GM12874 (cell line): Measurements from ENCODE around the gene RPUSD1.
A peak's percentile ranks its signal among the peaks of the same experiment; 100 is the strongest.

Experiments used
- TF ChIP-seq, protein P1 (sequence below): IDR thresholded peaks from 2 replicates; pipeline ENCODE4 v1.5.1; 2011; ENCODE audit warnings: low read depth, mild to moderate bottlenecking, control low read depth, low read length, moderate library complexity; ENCODE audit not compliant: insufficient read depth

The RPUSD1 gene

DNA sequence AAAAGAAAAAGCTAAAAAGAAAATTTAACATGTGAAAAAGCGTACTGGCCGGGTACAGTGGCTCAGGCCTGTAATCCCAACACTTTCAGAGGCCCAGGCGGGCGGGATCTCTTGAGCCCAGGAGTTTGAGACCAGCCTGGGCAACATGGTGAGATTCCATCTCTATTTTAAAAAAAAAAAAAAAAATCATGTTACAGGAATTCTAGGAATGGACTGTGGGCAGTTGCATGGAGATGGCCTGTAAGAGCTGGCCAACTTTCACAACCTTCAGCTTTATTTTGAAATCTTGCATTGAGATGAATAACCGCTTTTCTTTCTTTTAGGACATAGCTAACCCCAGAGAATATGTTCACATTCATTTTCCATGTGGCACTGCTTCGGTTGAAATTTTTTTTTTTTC, 39.2 kb downstream of the RPUSD1 start:
- TF ChIP-seq, protein P1, sequence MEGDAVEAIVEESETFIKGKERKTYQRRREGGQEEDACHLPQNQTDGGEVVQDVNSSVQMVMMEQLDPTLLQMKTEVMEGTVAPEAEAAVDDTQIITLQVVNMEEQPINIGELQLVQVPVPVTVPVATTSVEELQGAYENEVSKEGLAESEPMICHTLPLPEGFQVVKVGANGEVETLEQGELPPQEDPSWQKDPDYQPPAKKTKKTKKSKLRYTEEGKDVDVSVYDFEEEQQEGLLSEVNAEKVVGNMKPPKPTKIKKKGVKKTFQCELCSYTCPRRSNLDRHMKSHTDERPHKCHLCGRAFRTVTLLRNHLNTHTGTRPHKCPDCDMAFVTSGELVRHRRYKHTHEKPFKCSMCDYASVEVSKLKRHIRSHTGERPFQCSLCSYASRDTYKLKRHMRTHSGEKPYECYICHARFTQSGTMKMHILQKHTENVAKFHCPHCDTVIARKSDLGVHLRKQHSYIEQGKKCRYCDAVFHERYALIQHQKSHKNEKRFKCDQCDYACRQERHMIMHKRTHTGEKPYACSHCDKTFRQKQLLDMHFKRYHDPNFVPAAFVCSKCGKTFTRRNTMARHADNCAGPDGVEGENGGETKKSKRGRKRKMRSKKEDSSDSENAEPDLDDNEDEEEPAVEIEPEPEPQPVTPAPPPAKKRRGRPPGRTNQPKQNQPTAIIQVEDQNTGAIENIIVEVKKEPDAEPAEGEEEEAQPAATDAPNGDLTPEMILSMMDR, result no peak

DNA sequence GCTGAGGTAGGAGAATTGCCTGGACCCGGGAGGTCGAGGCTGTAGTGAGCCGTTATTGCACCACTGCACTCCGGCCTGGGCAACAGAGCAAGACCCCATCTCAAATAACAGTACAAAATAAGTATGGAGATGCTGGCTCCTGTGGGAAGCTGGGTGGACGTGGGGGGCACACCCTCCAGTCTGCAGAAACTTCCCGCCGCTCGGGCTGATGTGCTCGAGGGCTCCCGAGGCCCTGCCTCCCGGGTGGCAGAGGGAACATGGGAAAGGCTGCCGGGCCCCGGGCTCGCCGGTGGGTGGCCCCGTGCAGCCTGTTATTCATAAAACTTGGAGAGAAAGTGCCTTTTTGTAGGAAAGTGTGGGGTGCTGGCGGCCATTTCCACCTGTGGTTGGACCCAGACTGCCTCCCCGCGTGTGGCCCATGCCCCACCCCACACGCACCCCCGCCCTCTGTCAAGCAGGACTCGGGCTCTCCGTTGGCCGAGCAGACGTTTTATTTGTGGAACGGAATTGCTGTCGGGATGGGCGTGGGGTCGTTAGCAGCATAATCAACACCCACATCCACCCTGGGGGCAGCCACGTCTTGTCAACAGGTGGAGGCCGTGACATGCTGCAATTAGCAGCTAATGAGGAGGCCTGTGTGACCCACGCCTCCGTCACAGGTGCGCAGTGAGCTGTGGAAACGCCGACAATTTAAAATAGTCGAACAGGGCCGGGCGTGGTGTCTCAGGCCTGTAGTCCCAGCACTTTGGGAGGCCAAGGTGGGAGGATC, 40.0 kb downstream of the RPUSD1 start:
- TF ChIP-seq, protein P1, result no peak

DNA sequence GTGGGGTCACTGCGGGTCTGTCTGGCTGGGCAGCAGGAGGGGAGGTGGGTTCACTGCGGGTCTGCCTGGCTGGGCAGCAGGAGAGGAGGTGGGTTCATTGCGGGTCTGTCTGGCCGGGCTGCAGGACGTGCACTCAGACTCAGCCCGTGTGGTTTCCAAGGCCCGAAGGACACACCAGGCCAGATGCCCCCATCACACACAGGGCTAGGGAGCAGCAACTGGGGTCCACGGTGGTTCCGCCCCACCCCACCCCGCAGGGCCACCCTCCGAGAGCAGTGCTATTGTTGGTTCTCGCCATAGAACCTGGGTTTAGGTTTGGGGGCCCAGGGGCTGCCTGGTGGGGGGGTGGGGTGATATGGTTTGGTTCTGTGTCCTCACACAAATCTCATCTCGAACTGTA, 41.5 kb downstream of the RPUSD1 start:
- TF ChIP-seq, protein P1, result no peak

DNA sequence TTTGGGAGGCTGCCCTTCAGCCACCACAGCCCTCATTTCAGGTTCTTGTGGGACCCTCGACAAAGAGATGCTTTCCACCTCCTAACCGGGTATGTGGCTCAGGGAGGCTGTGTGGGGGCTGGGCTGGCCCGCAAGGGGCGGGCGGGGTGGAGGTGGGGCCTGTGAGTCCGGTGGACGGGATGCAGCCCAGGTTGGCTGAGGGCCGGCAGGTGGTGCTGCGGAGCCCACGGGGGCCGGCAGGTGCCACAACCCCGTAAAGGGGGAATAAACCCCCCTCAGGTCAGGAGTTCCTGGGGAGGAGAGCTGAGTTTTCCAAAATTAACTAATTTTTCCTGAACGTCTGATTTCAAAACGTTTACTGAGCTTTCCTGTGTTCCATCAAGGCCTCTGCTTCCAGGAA, 42.4 kb downstream of the RPUSD1 start:
- TF ChIP-seq, protein P1, result peak; percentile 68

DNA sequence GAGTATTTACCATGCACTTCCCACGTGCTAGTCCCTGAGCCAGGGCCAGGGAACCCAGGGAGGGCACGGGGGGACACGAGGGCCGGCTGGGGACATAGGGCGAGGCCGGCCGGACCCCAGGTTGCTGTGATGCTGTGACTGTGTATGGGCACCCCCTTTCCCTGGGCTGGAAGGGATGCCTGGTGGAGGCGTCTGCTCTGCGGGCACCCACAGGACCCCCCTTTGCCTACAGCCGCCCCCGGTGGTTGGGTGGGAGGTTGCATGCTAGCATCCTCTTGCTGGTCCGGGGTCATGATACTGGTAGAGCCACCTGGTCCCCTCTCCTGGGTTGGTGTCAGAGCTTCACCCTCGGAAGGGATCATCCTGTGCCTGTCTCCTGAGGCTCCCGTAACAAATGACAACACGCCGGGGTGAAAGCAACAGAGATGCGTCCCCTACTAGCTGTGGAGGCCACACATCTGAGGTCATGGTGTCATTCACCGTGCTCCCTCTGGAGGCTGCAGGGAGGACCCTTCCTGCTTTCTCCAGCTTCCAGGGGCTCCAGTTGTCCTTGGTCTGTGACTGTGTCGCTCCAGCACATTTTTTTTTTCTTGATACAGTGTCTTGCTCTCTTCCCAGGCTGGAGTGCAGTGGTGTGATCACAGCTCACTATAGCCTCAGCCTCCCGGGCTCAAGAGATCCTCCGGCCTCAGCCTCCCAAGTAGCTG, 44.2 kb downstream of the RPUSD1 start:
- TF ChIP-seq, protein P1, result peak; percentile 39; the same call in 1 of the 2 replicates

DNA sequence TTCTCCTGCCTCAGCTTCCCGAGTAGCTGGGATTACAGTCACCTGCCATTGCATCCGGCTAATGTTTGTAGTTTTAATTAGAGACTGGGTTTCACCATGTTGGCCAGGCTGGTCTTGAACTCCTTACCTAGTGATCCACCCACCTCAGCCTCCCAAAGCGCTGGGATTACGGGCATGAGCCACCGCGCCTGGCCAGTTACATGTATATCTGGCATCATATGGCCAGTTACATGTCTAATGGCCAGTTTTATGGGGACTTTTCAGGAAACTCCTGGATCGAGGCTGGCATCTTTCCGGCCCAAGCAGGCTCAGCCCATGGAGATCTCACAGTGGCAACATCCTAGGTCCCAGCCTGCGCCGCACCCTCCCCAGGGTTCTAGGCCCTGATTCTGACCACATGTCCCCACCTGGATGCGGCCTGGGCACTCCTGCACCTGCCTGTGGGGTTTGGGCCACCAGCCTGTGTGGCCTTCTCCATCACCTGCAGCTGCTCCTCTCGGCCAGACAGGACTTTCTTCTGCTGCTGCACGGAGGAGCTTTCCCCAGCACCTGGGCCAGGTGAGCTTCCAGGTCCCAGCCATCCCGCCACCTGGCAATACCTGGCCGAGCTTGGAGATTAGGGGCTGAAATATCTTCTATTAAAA, 46.1 kb downstream of the RPUSD1 start:
- TF ChIP-seq, protein P1, result no peak

DNA sequence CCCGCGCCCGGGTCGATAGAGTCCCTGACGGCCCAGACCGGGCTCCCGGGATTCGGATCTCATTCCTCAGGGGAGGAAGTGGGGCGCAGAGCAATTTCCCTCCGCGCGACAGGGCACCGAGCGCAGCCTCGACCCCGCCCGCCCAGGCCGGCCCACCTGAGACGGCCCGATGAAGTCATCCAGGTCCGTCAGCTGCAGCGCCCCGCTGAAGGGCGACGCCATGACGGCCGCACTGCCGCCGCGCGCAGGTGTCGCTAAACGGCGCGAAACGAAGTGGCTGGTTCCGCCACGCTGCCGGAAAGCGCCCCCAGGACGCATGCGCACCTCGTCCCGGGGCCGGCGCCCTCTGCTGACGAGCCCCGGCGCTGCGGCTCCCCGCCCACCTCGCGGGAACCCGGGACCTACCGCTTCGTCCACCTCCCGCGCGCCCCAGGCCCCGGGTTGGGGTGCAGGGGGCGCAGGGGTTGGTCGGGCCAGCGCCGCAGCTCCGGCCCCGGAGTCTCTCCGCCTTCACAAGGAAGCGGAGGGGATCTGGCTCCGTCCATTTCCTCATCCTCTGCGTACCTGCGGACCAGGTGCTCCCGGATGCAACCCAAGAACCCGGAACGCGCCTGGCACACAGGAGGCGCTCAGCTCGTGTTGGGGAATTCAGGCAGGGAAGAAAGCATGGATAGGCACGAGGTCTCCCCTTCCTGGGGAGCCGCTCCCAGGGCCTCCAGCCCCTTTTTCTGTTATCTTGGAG, 47.2 kb downstream of the RPUSD1 start, which contains the start of gene CIAO3:
TSS of gene CIAO3 (minus strand) at position 234 of the 742 bp plus-strand sequence. CDS start at position 222, 12 bp downstream.
- TF ChIP-seq, protein P1, result peak; percentile 99
